GM18502 (cell line): ENCODE results near the gene ATP11A.

Experiments
- ATAC-seq: cut with Tn5 transposase; IDR thresholded peaks from one replicate; pipeline ENCODE4 v1.9.1; 2021; ENCODE audit warnings: mild to moderate bottlenecking; ENCODE audit not compliant: unreplicated experiment, poor library complexity

The ATP11A gene

GRCh38 chr13:112688560-112689302 lies 1.1 kb upstream of the ATP11A start:
- ATAC-seq = no peak

GRCh38 chr13:112690283-112690929 lies 568 bp downstream of the ATP11A start:
- peak; percentile 35 for ATAC-seq

GRCh38 chr13:112692104-112692503 lies 2.3 kb downstream of the ATP11A start:
- no peak for ATAC-seq

- no peak for ATAC-seq
These were observed 2.7 kb downstream of the ATP11A start for GRCh38 chr13:112692586-112692985.

GRCh38 chr13:112693831-112694497 lies 4.1 kb downstream of the ATP11A start:
- no peak for ATAC-seq

GRCh38 chr13:112695121-112695520 lies 5.3 kb downstream of the ATP11A start:
- ATAC-seq = no peak

- no peak for ATAC-seq
These were observed 6.4 kb downstream of the ATP11A start for GRCh38 chr13:112696001-112696868.

- ATAC-seq = no peak
These were observed 7.1 kb downstream of the ATP11A start for GRCh38 chr13:112696869-112697465.

- no peak for ATAC-seq
These were observed 8.2 kb downstream of the ATP11A start for GRCh38 chr13:112697756-112698655.

- no peak for ATAC-seq
These were observed 9.6 kb downstream of the ATP11A start for GRCh38 chr13:112699322-112699918.

- no peak for ATAC-seq
These were observed 10.6 kb downstream of the ATP11A start for GRCh38 chr13:112700291-112701060.

- no peak for ATAC-seq
These were observed 12.6 kb downstream of the ATP11A start for GRCh38 chr13:112702341-112702985.

GRCh38 chr13:112702986-112703379 lies 13.1 kb downstream of the ATP11A start:
- ATAC-seq = no peak

GRCh38 chr13:112703449-112704284 lies 13.8 kb downstream of the ATP11A start:
- no peak for ATAC-seq

- ATAC-seq = no peak
These were observed 14.7 kb downstream of the ATP11A start for GRCh38 chr13:112704308-112705145.

- ATAC-seq = no peak
These were observed 15.4 kb downstream of the ATP11A start for GRCh38 chr13:112705286-112705685.
